Endothelial cell of umbilical vein (primary cell): ENCODE results near the gene MACF1. TPM values are rescaled to one million over a fixed set of nuclear protein-coding genes. Genes with fewer than 3 reads are reported as not detected.
A peak's percentile ranks its signal among the peaks of the same experiment; 100 is the strongest.

Experiments
- BruUV-seq: library from RNA; stranded (reverse); fragments of 400-500 nt; replicated peaks from 2 replicates; lab custom pipeline; 2021; lab: Mats Ljungman, UMichigan
- CTCF ChIA-PET: fragments of 300-600, 350-600 bp; sonication (Branson Sonifier 250); formaldehyde crosslinking; loops from one replicate; lab custom pipeline; 2021; ENCODE audit warnings: antibody characterized with exemption, inconsistent platforms; lab: Charles Lee
- POLR2A ChIA-PET: fragments of 300-600, 350-600 bp; sonication (Branson Sonifier 250); formaldehyde crosslinking; loops from one replicate; lab custom pipeline; 2021; ENCODE audit warnings: antibody characterized with exemption, inconsistent platforms; lab: Charles Lee
- DNase-seq: peaks from one replicate; pipeline ENCODE4 v3.0.0-alpha.2; 2011; ENCODE audit warnings: low read depth, low spot score
- FAIRE-seq: peaks from 2 replicates; lab custom pipeline; 2011; peaks lifted over from hg19 to GRCh38; lab: Jason Lieb, UNC
- H2AFZ ChIP-seq: 2 replicates; pipeline ENCODE4 v1.6.0; 2012; ENCODE audit warnings: low read depth, low read length, control low read depth, inconsistent platforms
- H3K27ac ChIP-seq: 2 replicates; pipeline ENCODE4 v1.5.1; 2011; ENCODE audit warnings: low read depth, mild to moderate bottlenecking, control low read depth, low read length, moderate library complexity; ENCODE audit not compliant: insufficient read depth
- H3K27me3 ChIP-seq, 2 experiments: 2 replicates each; pipeline versions ENCODE4 v1.6.0 to v1.6.1; 2011; ENCODE audit warnings: low read length in 2 of 2, mixed read lengths in 1 of 2; ENCODE audit not compliant: control insufficient read depth in 2 of 2, insufficient read depth in 2 of 2
- H3K36me3 ChIP-seq, 2 experiments: 2 replicates in 1 of 2; 3 replicates in 1 of 2; pipeline ENCODE4 v1.5.1; 2011; ENCODE audit warnings: low read length in 2 of 2, mild to moderate bottlenecking in 1 of 2, moderate library complexity in 1 of 2; ENCODE audit not compliant: control insufficient read depth in 2 of 2, insufficient read depth in 2 of 2; ENCODE audit errors: extremely low read depth in 1 of 2
- H3K4me1 ChIP-seq: 3 replicates; pipeline ENCODE4 v1.5.1; 2011; ENCODE audit warnings: mild to moderate bottlenecking, low read length; ENCODE audit not compliant: control insufficient read depth, insufficient read depth; ENCODE audit errors: extremely low read depth
- H3K4me2 ChIP-seq: 2 replicates; pipeline ENCODE4 v1.6.1; 2011; ENCODE audit warnings: low read length, control low read depth, mixed read lengths; ENCODE audit not compliant: insufficient read depth
- H3K4me3 ChIP-seq, 3 experiments: fragments of 200-600 bp in 1 of 3; sonication (generic), shearing (Covaris generic) in 1 of 3; replicated peaks in 1 of 3; 2 replicates each; pipeline ENCODE4 v1.5.1; 2011 to 2016; ENCODE audit warnings: control low read depth in 3 of 3, low read length in 3 of 3, mild to moderate bottlenecking in 2 of 3, inconsistent platforms in 1 of 3, low read depth in 1 of 3, moderate library complexity in 1 of 3; ENCODE audit not compliant: insufficient read depth in 1 of 3
- H3K79me2 ChIP-seq: 2 replicates; pipeline ENCODE4 v1.6.0; 2012; ENCODE audit warnings: low read length, inconsistent platforms; ENCODE audit not compliant: control insufficient read depth, insufficient read depth
- H3K9ac ChIP-seq: replicated peaks from 2 replicates; pipeline ENCODE3; 2011; ENCODE audit warnings: low read length, control low read depth; ENCODE audit not compliant: insufficient read depth; ENCODE audit errors: extremely low read depth
- H3K9me1 ChIP-seq: replicated peaks from 3 replicates; pipeline ENCODE4 v1.6.0; 2011; ENCODE audit warnings: mild to moderate bottlenecking, low read length; ENCODE audit not compliant: control insufficient read depth, insufficient read depth; ENCODE audit errors: extremely low read depth
- H3K9me3 ChIP-seq: replicated peaks from 2 replicates; pipeline ENCODE4 v1.5.1; 2012; ENCODE audit warnings: low read length, inconsistent platforms; ENCODE audit not compliant: control insufficient read depth, insufficient read depth
- H4K20me1 ChIP-seq: replicated peaks from 2 replicates; pipeline ENCODE3; 2011; ENCODE audit warnings: mild to moderate bottlenecking, low read length; ENCODE audit not compliant: control insufficient read depth, insufficient read depth; ENCODE audit errors: extremely low read depth
- EZH2 ChIP-seq: IDR thresholded peaks from 2 replicates; pipeline ENCODE4 v1.6.1; 2012; ENCODE audit warnings: borderline replicate concordance, low read depth, mild to moderate bottlenecking, moderate library complexity, low read length, inconsistent platforms; ENCODE audit not compliant: severe bottlenecking
- FOS ChIP-seq: IDR thresholded peaks from 2 replicates; pipeline ENCODE4 v1.6.1; 2011; ENCODE audit warnings: mild to moderate bottlenecking, low read length, moderate library complexity, borderline replicate concordance; ENCODE audit not compliant: insufficient read depth
- GATA2 ChIP-seq: IDR thresholded peaks from 2 replicates; pipeline ENCODE4 v1.7.0; 2011; ENCODE audit warnings: low read depth, mild to moderate bottlenecking, moderate library complexity, mixed read lengths, low read length; ENCODE audit not compliant: insufficient read length, insufficient read depth
- JUN ChIP-seq: IDR thresholded peaks from 2 replicates; pipeline ENCODE4 v1.6.1; 2011; ENCODE audit warnings: borderline replicate concordance, low read depth; ENCODE audit not compliant: insufficient read length, insufficient read depth
- MYC ChIP-seq: IDR thresholded peaks from one replicate; pipeline ENCODE4 v1.6.1; 2011; ENCODE audit warnings: mild to moderate bottlenecking, low read depth, low read length
- POLR2A ChIP-seq: IDR thresholded peaks from 2 replicates; pipeline ENCODE4 v1.6.1; 2012; ENCODE audit warnings: low read depth, mild to moderate bottlenecking, control low read depth, low read length
- POLR2AphosphoS5 ChIP-seq: IDR thresholded peaks from 2 replicates; pipeline ENCODE4 v1.6.1; 2012; ENCODE audit warnings: low read depth, mild to moderate bottlenecking, control low read depth, low read length, moderate library complexity; ENCODE audit not compliant: insufficient read depth
- dilution Hi-C: fragments of 300-500 bp; cut with MboI; formaldehyde crosslinking; loops from one replicate; pipeline ENCODE4 v1.15.0; 2019; ENCODE audit warnings: low sequenced_read_pairs; ENCODE audit not compliant: extremely low pct_ligation_motif_present
- intact Hi-C: fragments of 100-400 bp; cut with micrococcal nuclease; formaldehyde crosslinking; loops from one replicate; pipeline ENCODE4 v1.10.0; 2022
- polyA plus RNA-seq, 4 experiments: library from polyadenylated mRNA; depleted of rRNA in 3 of 4; stranded (reverse) in 3 of 4; unstranded in 1 of 4; fragments of >200 nt; gene quantifications; 2 replicates each; pipeline versions ENCODE4 v1.2.1 to v1.2.3, GENCODE V29; 2011 to 2012; ENCODE audit warnings: missing spikeins in 1 of 4
- total RNA-seq: library from RNA; stranded (reverse); gene quantifications from 2 replicates; pipeline ENCODE4 v1.2.3, GENCODE V29; 2021
- TF ChIP-seq, protein P1 (sequence below), 2 donors: IDR thresholded peaks; 1 replicate in 1 of 2; 2 replicates in 1 of 2; pipeline ENCODE4 v1.5.1; 2011; ENCODE audit warnings: low read length in 2 of 2, mild to moderate bottlenecking in 2 of 2, moderate library complexity in 2 of 2, control low read depth in 1 of 2, inconsistent platforms in 1 of 2, low read depth in 1 of 2; ENCODE audit not compliant: insufficient read depth in 1 of 2; ENCODE audit errors: extremely low read depth in 1 of 2
- TF ChIP-seq, protein P2 (sequence below): IDR thresholded peaks from 2 replicates; pipeline ENCODE4 v1.6.1; 2011; ENCODE audit not compliant: insufficient read depth, insufficient read length

MACF1 gene
- total and polyA plus RNA-seq, 2 donors (not counting 3 experiments of a cell fraction or from before 2014, with no cell fraction given): 122 to 587 TPM

DNA sequence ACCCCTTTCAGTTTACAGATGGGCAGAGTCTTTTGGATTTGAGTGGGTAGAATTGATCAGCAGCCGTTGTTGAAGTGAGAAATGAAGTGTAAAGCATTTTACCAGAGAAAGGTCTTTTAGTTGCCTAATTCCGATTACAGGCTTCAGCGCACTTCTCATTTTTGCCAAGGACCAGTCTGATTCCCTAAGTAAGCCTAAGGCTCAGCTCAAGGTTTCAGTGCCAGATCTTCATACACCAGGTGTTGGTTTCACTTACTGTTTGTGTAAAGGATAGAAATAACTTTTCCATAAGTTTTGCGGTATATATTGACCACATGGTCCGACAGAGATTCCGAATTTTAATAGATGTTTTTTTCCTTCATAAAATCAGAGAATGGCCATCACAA, 203.0 kb downstream of the MACF1 start:
- ChIA-PET POLR2A (no interaction called here), CTCF (interaction anchor here (1.2 to 11.9 kb wide), 2 partner anchors 12 to 21 kb away, joined by 4 to 273 read pairs; no protein-coding TSS in a partner anchor)
- peaks cover 12% of the 10 kb centered on the region for H4K20me1 ChIP-seq
- intact Hi-C loops: loop anchor here (5.0 kb wide), 1 partner anchor 215 kb away; no protein-coding TSS in a partner anchor
- no peaks in the 10 kb centered on the region for H3K27me3 ChIP-seq
- peaks cover 48% of the 10 kb centered on the region for H3K4me1 ChIP-seq
- H3K9ac ChIP-seq: no peak overlapping the region
- H3K9me3 ChIP-seq: no peaks in the 10 kb centered on the region
- H2AFZ ChIP-seq: no peak overlapping the region
- H3K27ac ChIP-seq: no peak overlapping the region
- FAIRE-seq: no peak
- H3K36me3 ChIP-seq: peaks cover 2 to 7% of the 10 kb centered on the region in 2 experiments
- no peak overlapping the region for H3K4me3 ChIP-seq
- dilution Hi-C loops: no loop called here
- no peaks in the 10 kb centered on the region for H3K9me1 ChIP-seq
- H3K4me2 ChIP-seq: peak overlapping the region; percentile 53
- DNase-seq: no peak
- H3K79me2 ChIP-seq: peaks cover 52% of the 10 kb centered on the region
- no peak for TF ChIP-seq JUN
- no peak for TF ChIP-seq POLR2A
- TF ChIP-seq GATA2: no peak
- TF ChIP-seq FOS: no peak
- TF ChIP-seq, protein P1, sequence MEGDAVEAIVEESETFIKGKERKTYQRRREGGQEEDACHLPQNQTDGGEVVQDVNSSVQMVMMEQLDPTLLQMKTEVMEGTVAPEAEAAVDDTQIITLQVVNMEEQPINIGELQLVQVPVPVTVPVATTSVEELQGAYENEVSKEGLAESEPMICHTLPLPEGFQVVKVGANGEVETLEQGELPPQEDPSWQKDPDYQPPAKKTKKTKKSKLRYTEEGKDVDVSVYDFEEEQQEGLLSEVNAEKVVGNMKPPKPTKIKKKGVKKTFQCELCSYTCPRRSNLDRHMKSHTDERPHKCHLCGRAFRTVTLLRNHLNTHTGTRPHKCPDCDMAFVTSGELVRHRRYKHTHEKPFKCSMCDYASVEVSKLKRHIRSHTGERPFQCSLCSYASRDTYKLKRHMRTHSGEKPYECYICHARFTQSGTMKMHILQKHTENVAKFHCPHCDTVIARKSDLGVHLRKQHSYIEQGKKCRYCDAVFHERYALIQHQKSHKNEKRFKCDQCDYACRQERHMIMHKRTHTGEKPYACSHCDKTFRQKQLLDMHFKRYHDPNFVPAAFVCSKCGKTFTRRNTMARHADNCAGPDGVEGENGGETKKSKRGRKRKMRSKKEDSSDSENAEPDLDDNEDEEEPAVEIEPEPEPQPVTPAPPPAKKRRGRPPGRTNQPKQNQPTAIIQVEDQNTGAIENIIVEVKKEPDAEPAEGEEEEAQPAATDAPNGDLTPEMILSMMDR (IDR thresholded peaks at IDR 0.05; ENCODE audit: extremely low read depth in 1 of 2, insufficient read depth in 1 of 2, low read depth in 1 of 2, low read length in 2 of 2): no peak
- no peak for TF ChIP-seq EZH2
- TF ChIP-seq MYC: no peak
- TF ChIP-seq, protein P2, sequence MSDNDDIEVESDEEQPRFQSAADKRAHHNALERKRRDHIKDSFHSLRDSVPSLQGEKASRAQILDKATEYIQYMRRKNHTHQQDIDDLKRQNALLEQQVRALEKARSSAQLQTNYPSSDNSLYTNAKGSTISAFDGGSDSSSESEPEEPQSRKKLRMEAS: no peak
- TF ChIP-seq POLR2AphosphoS5: no peak
- no TSS peak for BruUV-seq
